H9 (cell line): ENCODE results near the gene TGDS. TPM values are rescaled to one million over a fixed set of nuclear protein-coding genes. Genes with fewer than 3 reads are reported as not detected.

Experiments used
- DNase-seq: peaks from one replicate; pipeline ENCODE4 v3.0.0-alpha.2; 2017
- H2AFZ ChIP-seq: one replicate; pipeline ENCODE4 v1.6.1; 2013; ENCODE audit warnings: mild to moderate bottlenecking, low read length, control low read depth, moderate library complexity
- H2AK5ac ChIP-seq: 2 replicates; pipeline ENCODE4 v1.6.1; 2013; ENCODE audit warnings: low read length, control low read depth, mixed read lengths; ENCODE audit not compliant: insufficient read length
- H2BK120ac ChIP-seq: one replicate; pipeline ENCODE4 v1.6.1; 2013; ENCODE audit warnings: low read depth, mild to moderate bottlenecking, low read length, control low read depth, inconsistent platforms; ENCODE audit not compliant: poor library complexity, severe bottlenecking
- H2BK12ac ChIP-seq: 2 replicates; pipeline ENCODE4 v1.6.1; 2013; ENCODE audit warnings: low read length, control low read depth, mixed read lengths, low read depth; ENCODE audit not compliant: insufficient read length
- H2BK15ac ChIP-seq: 2 replicates; pipeline ENCODE4 v1.6.1; 2013; ENCODE audit warnings: low read depth, low read length, control low read depth
- H2BK20ac ChIP-seq: one replicate; pipeline ENCODE4 v1.6.1; 2013; ENCODE audit warnings: low read depth, mild to moderate bottlenecking, low read length, control low read depth, inconsistent platforms; ENCODE audit not compliant: poor library complexity, severe bottlenecking
- H2BK5ac ChIP-seq: 2 replicates; pipeline ENCODE4 v1.6.1; 2013; ENCODE audit warnings: low read length, control low read depth, mixed read lengths; ENCODE audit not compliant: insufficient read length
- H3K14ac ChIP-seq: 2 replicates; pipeline ENCODE4 v1.6.1; 2013; ENCODE audit warnings: low read length, control low read depth; ENCODE audit not compliant: insufficient read depth
- H3K18ac ChIP-seq: 2 replicates; pipeline ENCODE4 v1.6.1; 2013; ENCODE audit warnings: low read depth, mild to moderate bottlenecking, mixed read lengths, low read length, control low read depth; ENCODE audit not compliant: insufficient read length
- H3K23ac ChIP-seq: 2 replicates; pipeline ENCODE4 v1.6.1; 2013; ENCODE audit warnings: low read length, control low read depth, mixed read lengths, low read depth; ENCODE audit not compliant: insufficient read length
- H3K23me2 ChIP-seq: 2 replicates; pipeline ENCODE4 v1.6.1; 2013; ENCODE audit warnings: low read depth, mild to moderate bottlenecking, mixed read lengths, low read length, control low read depth; ENCODE audit not compliant: insufficient read length, poor library complexity, severe bottlenecking
- H3K27ac ChIP-seq: 2 replicates; pipeline ENCODE4 v1.5.1; 2013; ENCODE audit warnings: low read length, control low read depth, mixed read lengths, low read depth; ENCODE audit not compliant: insufficient read length
- H3K27me3 ChIP-seq: 2 replicates; pipeline ENCODE4 v1.6.1; 2013; ENCODE audit warnings: low read length, control low read depth, inconsistent platforms; ENCODE audit not compliant: insufficient read depth
- H3K4ac ChIP-seq: 2 replicates; pipeline ENCODE4 v1.6.1; 2013; ENCODE audit warnings: low read depth, mild to moderate bottlenecking, control low read depth, inconsistent platforms, low read length, moderate library complexity
- H3K4me1 ChIP-seq: 2 replicates; pipeline ENCODE4 v1.6.1; 2013; ENCODE audit warnings: low read length, control low read depth, inconsistent platforms; ENCODE audit not compliant: insufficient read depth
- H3K4me2 ChIP-seq: 2 replicates; pipeline ENCODE4 v1.6.1; 2013; ENCODE audit warnings: low read length, control low read depth, mixed read lengths; ENCODE audit not compliant: insufficient read length, insufficient read depth
- H3K56ac ChIP-seq: 2 replicates; pipeline ENCODE4 v1.6.1; 2013; ENCODE audit warnings: low read depth, mild to moderate bottlenecking, mixed read lengths, low read length, control low read depth; ENCODE audit not compliant: insufficient read length
- H3K79me1 ChIP-seq: 2 replicates; pipeline ENCODE4 v1.6.1; 2013; ENCODE audit warnings: low read depth, mild to moderate bottlenecking, moderate library complexity, low read length, control low read depth, inconsistent platforms; ENCODE audit not compliant: insufficient read depth, poor library complexity, severe bottlenecking
- H3K79me2 ChIP-seq: 2 replicates; pipeline ENCODE4 v1.6.1; 2013; ENCODE audit warnings: low read length, control low read depth, inconsistent platforms; ENCODE audit not compliant: insufficient read depth
- H3K9ac ChIP-seq: 2 replicates; pipeline ENCODE4 v1.6.1; 2013; ENCODE audit warnings: low read length, control low read depth, mixed read lengths; ENCODE audit not compliant: insufficient read length; ENCODE audit errors: extremely low read depth
- H3K9me3 ChIP-seq: one replicate; pipeline ENCODE4 v1.6.1; 2013; ENCODE audit warnings: low read depth, low read length, inconsistent platforms; ENCODE audit not compliant: control insufficient read depth
- H3T11ph ChIP-seq: one replicate; pipeline ENCODE4 v1.6.1; 2013; ENCODE audit warnings: mild to moderate bottlenecking, low read length, control low read depth, inconsistent platforms
- H4K20me1 ChIP-seq: one replicate; pipeline ENCODE4 v1.6.1; 2013; ENCODE audit not compliant: control insufficient read depth, insufficient read length, insufficient read depth
- H4K5ac ChIP-seq: 2 replicates; pipeline ENCODE4 v1.6.1; 2013; ENCODE audit warnings: low read depth, mild to moderate bottlenecking, mixed read lengths, low read length, control low read depth; ENCODE audit not compliant: insufficient read length
- H4K8ac ChIP-seq: replicated peaks from 2 replicates; pipeline ENCODE4 v1.6.1; 2013; ENCODE audit warnings: low read length, control low read depth, mixed read lengths, low read depth; ENCODE audit not compliant: insufficient read length
- H4K91ac ChIP-seq: 2 replicates; pipeline ENCODE4 v1.6.1; 2013; ENCODE audit warnings: low read depth, mild to moderate bottlenecking, moderate library complexity, mixed read lengths, low read length, control low read depth; ENCODE audit not compliant: insufficient read length
- H3K27ac Mint-ChIP-seq, 3 experiments: 2 replicates in 2 of 3; 3 replicates in 1 of 3; pipeline ENCODE4 v1.8.0; 2020 to 2021; ENCODE audit warnings: mixed read lengths in 3 of 3, mild to moderate bottlenecking in 1 of 3, moderate library complexity in 1 of 3
- H3K27me3 Mint-ChIP-seq: 2 replicates; pipeline ENCODE4 v1.8.0; 2021; ENCODE audit warnings: low read depth, mild to moderate bottlenecking, moderate library complexity, mixed read lengths
- H3K36me3 Mint-ChIP-seq, 3 experiments: 2 replicates in 2 of 3; 3 replicates in 1 of 3; pipeline ENCODE4 v1.8.0; 2020 to 2021; ENCODE audit warnings: low read depth in 3 of 3, mixed read lengths in 3 of 3; ENCODE audit not compliant: insufficient read depth in 1 of 3
- H3K4me1 Mint-ChIP-seq, 2 experiments: 2 replicates each; pipeline ENCODE4 v1.8.0; 2020; ENCODE audit warnings: mixed read lengths in 2 of 2
- H3K4me3 Mint-ChIP-seq, 2 experiments: 2 replicates in 1 of 2; 3 replicates in 1 of 2; pipeline ENCODE4 v1.8.0; 2020 to 2021; ENCODE audit warnings: mild to moderate bottlenecking in 2 of 2, mixed read lengths in 2 of 2, moderate library complexity in 1 of 2
- H3K9me3 Mint-ChIP-seq, 2 experiments: 2 replicates in 1 of 2; 3 replicates in 1 of 2; pipeline ENCODE4 v1.8.0; 2020; ENCODE audit warnings: mild to moderate bottlenecking in 2 of 2, mixed read lengths in 2 of 2, moderate library complexity in 1 of 2
- CTCF ChIP-seq: fragments of 200-600 bp; sonication (generic); conservative IDR thresholded peaks from 3 replicates; pipeline ENCODE4 v1.8.0; 2021; ENCODE audit warnings: antibody characterized with exemption, mild to moderate bottlenecking
- WGBS: extraction: QIAGEN DNeasy Blood & Tissue Kit; methylation state at CpG from one replicate; pipeline ENCODE4 v1.1.7; 2013; ENCODE audit warnings: missing lambda C conversion rate, low lambda C conversion rate, mixed read lengths; ENCODE audit not compliant: insufficient read length; ENCODE audit errors: extremely low coverage; 5-methylcytosine and 5-hydroxymethylcytosine counted together
- total RNA-seq: library from RNA; stranded (reverse); gene quantifications from 2 replicates; pipeline ENCODE4 v1.2.1, GENCODE V29; 2021

TGDS gene
- total RNA-seq, 1 experiment from 2014 or later: 13.9 TPM

- Histone ChIP-seq H4K91ac (no peak overlapping the region), H3K4ac (no peak overlapping the region), H3K4me1 (peaks cover 4% of the 10 kb centered on the region; the same call in 1 of the 2 replicates), H4K5ac (no peak overlapping the region), H2BK20ac (no peak overlapping the region), H2AFZ (no peak overlapping the region), H3K18ac (no peak overlapping the region), H3K27me3 (no peaks in the 10 kb centered on the region), H3K27ac (no peak overlapping the region), H2BK12ac (no peak overlapping the region), H3K23ac (no peak overlapping the region), H4K20me1 (no peaks in the 10 kb centered on the region), H3K23me2 (peaks cover under 1% of the 10 kb centered on the region), H2BK120ac (no peak overlapping the region), H2BK15ac (no peak overlapping the region), H4K8ac (no peak overlapping the region), H3K9me3 (no peaks in the 10 kb centered on the region), H3K9ac (no peak overlapping the region), H3K4me2 (no peak overlapping the region), H3K56ac (no peak overlapping the region), H2AK5ac (no peak overlapping the region), H3K79me2 (no peaks in the 10 kb centered on the region), H3K79me1 (no peaks in the 10 kb centered on the region), H2BK5ac (no peak overlapping the region), H3T11ph (no peak overlapping the region), H3K14ac (no peak overlapping the region)
- WGBS: no CpG with 5 or more reads among the region's 4 CpGs
- H3K4me1 Mint-ChIP-seq: peaks cover 18 to 28% of the 10 kb centered on the region in 2 experiments
- H3K9me3 Mint-ChIP-seq: peaks cover 2 to 7% of the 10 kb centered on the region in 2 experiments; a peak in 2 of 5 replicates
- H3K27ac Mint-ChIP-seq: no peak overlapping the region
- TF ChIP-seq CTCF: no peak
- no peak for DNase-seq
- no peak overlapping the region for H3K4me3 Mint-ChIP-seq
- H3K36me3 Mint-ChIP-seq: peaks cover 0 to 5% (median 3%) of the 10 kb centered on the region in 3 experiments; a peak in 3 of 7 replicates
- H3K27me3 Mint-ChIP-seq: peaks cover 4% of the 10 kb centered on the region; the same call in 1 of the 2 replicates
Measured at GRCh38 chr13:94544922-94545321, 51.0 kb downstream of the TGDS start.
